Measurements from ENCODE around the gene ERMARD.

Gene ERMARD

GRCh38 chr6:169778646-169779045 is 27.2 kb downstream of the ERMARD start:
- WGBS = 96% methylated on average over 9 of the region's 12 CpGs
- Histone ChIP-seq H3K27me3 (ENCODE audit: control insufficient read depth in 1 of 2, insufficient read depth in 1 of 2, low read length in 2 of 2) (no peaks in the 10 kb centered on the region), H3K27ac (ENCODE audit: low read length, poor library complexity, severe bottlenecking) (no peak overlapping the region), H3K23ac (ENCODE audit: low read length in 2 of 2) (no peak overlapping the region), H4K91ac (ENCODE audit: low read length) (no peak overlapping the region), H2BK12ac (ENCODE audit: low read length in 2 of 2) (no peak overlapping the region), H4K8ac (ENCODE audit: low read length) (no peak overlapping the region), H3K14ac (ENCODE audit: low read length in 2 of 2) (peak overlapping the region in 1 of 2 experiments; percentile 4), H2AK5ac (ENCODE audit: low read length, severe bottlenecking) (no peak overlapping the region), H2AFZ (ENCODE audit: low read depth, low read length) (no peak overlapping the region), H3K4me2 (ENCODE audit: low read length, poor library complexity, severe bottlenecking) (no peak overlapping the region), H3K4me1 (ENCODE audit: control insufficient read depth, insufficient read depth, low read depth, low read length) (peaks cover 18% of the 10 kb centered on the region), H2BK120ac (ENCODE audit: low read depth, low read length) (no peak overlapping the region), H3K4me3 (ENCODE audit: insufficient read depth in 1 of 2, low read depth in 1 of 2, low read length in 2 of 2) (no peak overlapping the region), H2BK15ac (ENCODE audit: low read depth, poor library complexity, severe bottlenecking) (no peak overlapping the region), H3K36me3 (ENCODE audit: control insufficient read depth in 1 of 2, insufficient read depth in 2 of 2, low read depth in 1 of 2, low read length in 2 of 2) (peaks cover 43 to 74% of the 10 kb centered on the region in 2 experiments), H3K4ac (ENCODE audit: low read depth in 1 of 2, low read length in 2 of 2) (no peak overlapping the region), H3K79me1 (replicated peaks; ENCODE audit: low read length, poor library complexity, severe bottlenecking) (no peaks in the 10 kb centered on the region), H3K9me3 (ENCODE audit: control insufficient read depth, low read length) (no peaks in the 10 kb centered on the region), H3K9ac (ENCODE audit: low read length) (no peak overlapping the region), H3K18ac (ENCODE audit: low read depth in 1 of 2, low read length in 2 of 2) (no peak overlapping the region), H2BK5ac (ENCODE audit: low read depth, low read length, poor library complexity, severe bottlenecking) (no peak overlapping the region)
- DNase-seq = no peak

DNA sequence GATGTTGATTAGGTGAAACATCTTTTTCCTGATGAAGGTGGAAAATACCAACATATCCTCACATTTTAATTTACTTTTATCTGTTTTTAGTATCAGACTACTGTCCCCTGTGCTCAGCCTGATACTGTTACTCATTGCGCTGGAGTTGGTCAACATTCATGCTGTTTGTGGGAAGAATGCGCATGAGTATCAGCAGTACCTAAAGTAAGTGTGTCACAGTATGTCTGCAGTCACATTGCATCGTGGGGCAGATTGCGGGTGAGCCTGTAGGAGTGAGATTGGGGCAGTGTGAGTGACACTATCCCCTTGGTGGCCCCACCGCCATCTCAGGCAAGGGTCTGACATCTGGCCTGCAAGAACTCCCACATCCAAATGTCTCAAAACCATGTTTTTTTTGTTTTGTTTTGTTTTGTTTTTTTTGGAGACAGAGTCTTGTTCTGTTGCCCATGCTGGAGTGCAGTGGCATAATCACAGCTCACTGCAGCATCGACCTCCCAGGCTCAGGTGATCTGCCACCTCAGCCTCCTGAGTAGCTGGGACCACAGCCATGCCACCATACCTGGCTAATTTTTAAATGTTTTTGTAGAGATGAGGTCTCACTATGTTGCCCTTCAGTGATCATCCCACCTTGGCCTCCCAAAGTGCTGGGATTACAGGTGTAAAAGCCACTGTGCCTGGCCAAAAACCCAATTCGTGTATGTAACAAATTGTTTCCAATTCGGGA is 27.8 kb downstream of the ERMARD start:
- no peak overlapping the region for H2BK15ac ChIP-seq (ENCODE audit: low read depth, poor library complexity, severe bottlenecking)
- no peaks in the 10 kb centered on the region for H3K9me3 ChIP-seq (ENCODE audit: control insufficient read depth, low read length)
- peaks cover 19% of the 10 kb centered on the region for H3K4me1 ChIP-seq (ENCODE audit: control insufficient read depth, insufficient read depth, low read depth, low read length)
- no peak overlapping the region for H4K91ac ChIP-seq (ENCODE audit: low read length)
- peaks cover 39 to 70% of the 10 kb centered on the region in 2 experiments for H3K36me3 ChIP-seq (ENCODE audit: control insufficient read depth in 1 of 2, insufficient read depth in 2 of 2, low read depth in 1 of 2, low read length in 2 of 2)
- H2BK5ac ChIP-seq (ENCODE audit: low read depth, low read length, poor library complexity, severe bottlenecking) = no peak overlapping the region
- H3K27ac ChIP-seq (ENCODE audit: low read length, poor library complexity, severe bottlenecking) = no peak overlapping the region
- H3K18ac ChIP-seq (ENCODE audit: low read depth in 1 of 2, low read length in 2 of 2) = no peak overlapping the region
- H3K79me1 ChIP-seq (replicated peaks; ENCODE audit: low read length, poor library complexity, severe bottlenecking) = no peaks in the 10 kb centered on the region
- DNase-seq = no peak
- H3K14ac ChIP-seq (ENCODE audit: low read length in 2 of 2) = no peak overlapping the region
- H3K23ac ChIP-seq (ENCODE audit: low read length in 2 of 2) = no peak overlapping the region
- H2BK12ac ChIP-seq (ENCODE audit: low read length in 2 of 2) = no peak overlapping the region
- no peak overlapping the region for H2BK120ac ChIP-seq (ENCODE audit: low read depth, low read length)
- no peak overlapping the region for H2AK5ac ChIP-seq (ENCODE audit: low read length, severe bottlenecking)
- no peak overlapping the region for H3K4me3 ChIP-seq (ENCODE audit: insufficient read depth in 1 of 2, low read depth in 1 of 2, low read length in 2 of 2)
- H2AFZ ChIP-seq (ENCODE audit: low read depth, low read length) = no peak overlapping the region
- H3K27me3 ChIP-seq (ENCODE audit: control insufficient read depth in 1 of 2, insufficient read depth in 1 of 2, low read length in 2 of 2) = no peaks in the 10 kb centered on the region
- H3K4ac ChIP-seq (ENCODE audit: low read depth in 1 of 2, low read length in 2 of 2) = no peak overlapping the region
- 95% methylated on average over 7 of the region's 8 CpGs for WGBS
- H4K8ac ChIP-seq (ENCODE audit: low read length) = no peak overlapping the region
- H3K9ac ChIP-seq (ENCODE audit: low read length) = no peak overlapping the region
- H3K4me2 ChIP-seq (ENCODE audit: low read length, poor library complexity, severe bottlenecking) = no peak overlapping the region

- Histone ChIP-seq H3K9me3 (ENCODE audit: control insufficient read depth, low read length) (no peaks in the 10 kb centered on the region), H2BK120ac (ENCODE audit: low read depth, low read length) (no peak overlapping the region), H3K36me3 (ENCODE audit: control insufficient read depth in 1 of 2, insufficient read depth in 2 of 2, low read depth in 1 of 2, low read length in 2 of 2) (peaks cover 33 to 64% of the 10 kb centered on the region in 2 experiments), H2AFZ (ENCODE audit: low read depth, low read length) (no peak overlapping the region), H3K27me3 (ENCODE audit: control insufficient read depth in 1 of 2, insufficient read depth in 1 of 2, low read length in 2 of 2) (no peaks in the 10 kb centered on the region), H3K23ac (ENCODE audit: low read length in 2 of 2) (no peak overlapping the region), H2BK5ac (ENCODE audit: low read depth, low read length, poor library complexity, severe bottlenecking) (no peak overlapping the region), H4K8ac (ENCODE audit: low read length) (no peak overlapping the region), H3K4me1 (ENCODE audit: control insufficient read depth, insufficient read depth, low read depth, low read length) (peaks cover 22% of the 10 kb centered on the region), H2BK12ac (ENCODE audit: low read length in 2 of 2) (no peak overlapping the region), H3K4me2 (ENCODE audit: low read length, poor library complexity, severe bottlenecking) (no peak overlapping the region), H3K79me1 (replicated peaks; ENCODE audit: low read length, poor library complexity, severe bottlenecking) (no peaks in the 10 kb centered on the region), H4K91ac (ENCODE audit: low read length) (no peak overlapping the region), H3K4me3 (ENCODE audit: insufficient read depth in 1 of 2, low read depth in 1 of 2, low read length in 2 of 2) (no peak overlapping the region), H3K14ac (ENCODE audit: low read length in 2 of 2) (no peak overlapping the region), H3K4ac (ENCODE audit: low read depth in 1 of 2, low read length in 2 of 2) (no peak overlapping the region), H3K9ac (ENCODE audit: low read length) (no peak overlapping the region), H2AK5ac (ENCODE audit: low read length, severe bottlenecking) (no peak overlapping the region), H2BK15ac (ENCODE audit: low read depth, poor library complexity, severe bottlenecking) (no peak overlapping the region), H3K27ac (ENCODE audit: low read length, poor library complexity, severe bottlenecking) (no peak overlapping the region), H3K18ac (ENCODE audit: low read depth in 1 of 2, low read length in 2 of 2) (no peak overlapping the region)
- 94% methylated on average over 5 of the region's 5 CpGs for WGBS
- DNase-seq = no peak
These were observed 28.5 kb downstream of the ERMARD start for GRCh38 chr6:169779896-169780295.

DNA sequence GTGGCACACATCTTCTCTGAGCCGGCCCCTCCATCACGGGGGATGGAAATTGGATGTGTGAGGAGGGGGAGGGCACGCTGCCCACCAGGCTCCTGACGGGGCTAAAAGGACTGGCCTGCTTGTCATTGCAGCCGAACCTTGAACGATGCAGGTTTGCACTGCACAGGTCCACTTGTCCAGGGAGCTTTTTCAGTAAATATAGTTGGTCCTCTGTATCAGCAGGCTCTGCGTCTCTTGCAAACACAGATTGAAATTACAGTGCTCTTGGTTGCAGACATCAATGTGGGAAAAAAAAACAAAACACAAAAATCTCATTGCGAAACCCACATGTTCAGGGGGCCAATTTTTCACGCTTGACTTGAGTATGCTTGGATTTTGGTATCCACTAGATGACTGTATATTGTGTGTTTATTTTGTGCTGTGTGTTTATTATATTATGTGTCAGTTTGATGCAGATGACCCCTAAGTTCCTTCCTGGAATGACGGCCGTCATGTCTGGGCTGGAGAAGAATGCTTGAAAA is 29.2 kb downstream of the ERMARD start:
- no peak overlapping the region for H2BK120ac ChIP-seq (ENCODE audit: low read depth, low read length)
- H3K9me3 ChIP-seq (ENCODE audit: control insufficient read depth, low read length) = no peaks in the 10 kb centered on the region
- H2BK12ac ChIP-seq (ENCODE audit: low read length in 2 of 2) = no peak overlapping the region
- no peak for DNase-seq
- H3K4me1 ChIP-seq (ENCODE audit: control insufficient read depth, insufficient read depth, low read depth, low read length) = peaks cover 22% of the 10 kb centered on the region
- no peak overlapping the region for H3K18ac ChIP-seq (ENCODE audit: low read depth in 1 of 2, low read length in 2 of 2)
- no peak overlapping the region for H2BK5ac ChIP-seq (ENCODE audit: low read depth, low read length, poor library complexity, severe bottlenecking)
- 87% methylated on average over 11 of the region's 11 CpGs for WGBS
- H3K36me3 ChIP-seq (ENCODE audit: control insufficient read depth in 1 of 2, insufficient read depth in 2 of 2, low read depth in 1 of 2, low read length in 2 of 2) = peaks cover 29 to 62% of the 10 kb centered on the region in 2 experiments
- H3K4me3 ChIP-seq (ENCODE audit: insufficient read depth in 1 of 2, low read depth in 1 of 2, low read length in 2 of 2) = no peak overlapping the region
- H4K91ac ChIP-seq (ENCODE audit: low read length) = no peak overlapping the region
- H3K27me3 ChIP-seq (ENCODE audit: control insufficient read depth in 1 of 2, insufficient read depth in 1 of 2, low read length in 2 of 2) = no peaks in the 10 kb centered on the region
- H2BK15ac ChIP-seq (ENCODE audit: low read depth, poor library complexity, severe bottlenecking) = no peak overlapping the region
- H3K27ac ChIP-seq (ENCODE audit: low read length, poor library complexity, severe bottlenecking) = peak overlapping the region; percentile 22
- no peak overlapping the region for H2AFZ ChIP-seq (ENCODE audit: low read depth, low read length)
- H4K8ac ChIP-seq (ENCODE audit: low read length) = no peak overlapping the region
- no peak overlapping the region for H3K23ac ChIP-seq (ENCODE audit: low read length in 2 of 2)
- H2AK5ac ChIP-seq (ENCODE audit: low read length, severe bottlenecking) = no peak overlapping the region
- H3K79me1 ChIP-seq (replicated peaks; ENCODE audit: low read length, poor library complexity, severe bottlenecking) = no peaks in the 10 kb centered on the region
- no peak overlapping the region for H3K9ac ChIP-seq (ENCODE audit: low read length)
- no peak overlapping the region for H3K4me2 ChIP-seq (ENCODE audit: low read length, poor library complexity, severe bottlenecking)
- H3K4ac ChIP-seq (ENCODE audit: low read depth in 1 of 2, low read length in 2 of 2) = no peak overlapping the region
- no peak overlapping the region for H3K14ac ChIP-seq (ENCODE audit: low read length in 2 of 2)

All from mesenchymal stem cell (in vitro differentiated cells and primary cell).